ENCODE results near the gene LYL1.

DNA sequence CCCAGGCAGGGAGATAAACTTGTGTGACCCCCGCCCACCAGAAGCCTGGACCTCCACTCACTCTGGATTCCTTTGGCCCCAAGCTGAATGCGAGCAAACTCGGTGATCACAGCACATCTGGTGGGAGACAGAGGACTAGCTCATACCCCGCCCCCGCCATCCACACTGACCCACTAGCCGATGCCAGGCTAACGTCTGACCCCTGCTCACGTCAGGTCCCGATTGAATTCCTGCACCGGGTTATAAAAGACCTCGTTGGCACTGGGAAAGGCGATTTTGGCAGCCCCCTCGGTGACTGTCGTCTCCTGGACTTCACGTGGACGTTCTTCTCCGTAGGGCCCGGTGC, 13.3 kb upstream of the LYL1 start:
- TF ChIP-seq CTCF (IDR thresholded peaks at IDR 0.05; ENCODE audit: low read depth, low read length) (no peak), EZH2phosphoT487 (IDR thresholded peaks at IDR 0.05; ENCODE audit: low read depth) (no peak)
